Upper lobe of right lung (tissue), 1 donor: ENCODE results near the gene ZDHHC21. TPM values are rescaled to one million over a fixed set of nuclear protein-coding genes. Genes with fewer than 3 reads are reported as not detected.
A peak's percentile ranks its signal among the peaks of the same experiment; 100 is the strongest.

Source experiments
- ATAC-seq: fragments of 200-7000 bp; cut with Tn5 transposase; one replicate; pipeline ENCODE4 v1.9.1; 2020; ENCODE audit warnings: mild to moderate bottlenecking, moderate library complexity
- DNase-seq: peaks from one replicate; pipeline ENCODE4 v3.0.0-alpha.2; 2020
- H3K27ac ChIP-seq: fragments of 200-600 bp; one replicate; pipeline ENCODE4 v1.8.0; 2022
- H3K27me3 ChIP-seq: fragments of 200-600 bp; one replicate; pipeline ENCODE4 v1.8.0; 2022; ENCODE audit warnings: mild to moderate bottlenecking
- H3K36me3 ChIP-seq: fragments of 200-600 bp; one replicate; pipeline ENCODE4 v1.8.0; 2022
- H3K4me1 ChIP-seq: fragments of 200-600 bp; one replicate; pipeline ENCODE4 v1.8.0; 2022
- H3K4me3 ChIP-seq: fragments of 200-600 bp; one replicate; pipeline ENCODE4 v1.8.0; 2022; ENCODE audit warnings: mild to moderate bottlenecking
- H3K9me3 ChIP-seq: fragments of 200-600 bp; one replicate; pipeline ENCODE4 v1.8.0; 2022
- CTCF ChIP-seq: fragments of 200-600 bp; IDR thresholded peaks from one replicate; pipeline ENCODE4 v1.8.0; 2022; ENCODE audit warnings: antibody characterized with exemption
- intact Hi-C: fragments of 100-400 bp; cut with DNase I; formaldehyde crosslinking; loops from one replicate; pipeline ENCODE4 v1.11.0; 2022
- total RNA-seq: library from RNA; stranded (reverse); fragmentation: NEBNext Ultra II Directional; extraction: Animal tissue kit (Norgen Biotek cat#: 25700); gene quantifications from one replicate; pipeline ENCODE4 v1.2.1, GENCODE V29; 2021
- donor health status: DM: no; HTN: yes; CAD: no; lungs with severe emphysema.

ZDHHC21 gene
- total RNA-seq, 1 donor from 2014 or later = 20.7 TPM

GRCh38 chr9:14633906-14634565, 59.2 kb downstream of the ZDHHC21 start:
- no peak for TF ChIP-seq CTCF
- Histone ChIP-seq H3K27ac (no peak overlapping the region), H3K36me3 (no peaks in the 10 kb centered on the region), H3K4me1 (no peaks in the 10 kb centered on the region), H3K4me3 (no peak overlapping the region), H3K27me3 (no peaks in the 10 kb centered on the region), H3K9me3 (no peaks in the 10 kb centered on the region)
- intact Hi-C loops = no loop called here
- no peak for DNase-seq
- peak; percentile 25 for ATAC-seq

GRCh38 chr9:14633148-14633547, 60.1 kb downstream of the ZDHHC21 start:
- H3K36me3 ChIP-seq = no peaks in the 10 kb centered on the region
- intact Hi-C loops = no loop called here
- TF ChIP-seq CTCF = no peak
- H3K27ac ChIP-seq = no peak overlapping the region
- no peaks in the 10 kb centered on the region for H3K4me1 ChIP-seq
- ATAC-seq (peak; percentile 10), DNase-seq (no peak)
- H3K9me3 ChIP-seq = no peaks in the 10 kb centered on the region
- H3K27me3 ChIP-seq = no peaks in the 10 kb centered on the region
- no peak overlapping the region for H3K4me3 ChIP-seq

GRCh38 chr9:14627513-14627912, 65.7 kb downstream of the ZDHHC21 start:
- no peaks in the 10 kb centered on the region for H3K9me3 ChIP-seq
- intact Hi-C loops = no loop called here
- no peaks in the 10 kb centered on the region for H3K4me1 ChIP-seq
- ATAC-seq = no peak
- no peaks in the 10 kb centered on the region for H3K36me3 ChIP-seq
- no peak for TF ChIP-seq CTCF
- no peaks in the 10 kb centered on the region for H3K27me3 ChIP-seq
- H3K27ac ChIP-seq = no peak overlapping the region
- no peak for DNase-seq
- H3K4me3 ChIP-seq = no peak overlapping the region

GRCh38 chr9:14618836-14619420, 74.3 kb downstream of the ZDHHC21 start:
- H3K4me3 ChIP-seq = no peak overlapping the region
- H3K27ac ChIP-seq = no peak overlapping the region
- no peaks in the 10 kb centered on the region for H3K9me3 ChIP-seq
- intact Hi-C loops = loop anchor here (10.0 kb wide), 1 partner anchor 146 kb away; no protein-coding TSS in a partner anchor
- no peaks in the 10 kb centered on the region for H3K27me3 ChIP-seq
- H3K4me1 ChIP-seq = no peaks in the 10 kb centered on the region
- DNase-seq (no peak), ATAC-seq (no peak)
- no peak for TF ChIP-seq CTCF
- peaks cover 14% of the 10 kb centered on the region for H3K36me3 ChIP-seq

GRCh38 chr9:14616188-14616982, 76.8 kb downstream of the ZDHHC21 start:
- no peak overlapping the region for H3K4me3 ChIP-seq
- peaks cover 14% of the 10 kb centered on the region for H3K36me3 ChIP-seq
- no peaks in the 10 kb centered on the region for H3K4me1 ChIP-seq
- DNase-seq (no peak), ATAC-seq (peak; percentile 66)
- TF ChIP-seq CTCF = peak; percentile 74
- H3K27me3 ChIP-seq = no peaks in the 10 kb centered on the region
- no peak overlapping the region for H3K27ac ChIP-seq
- H3K9me3 ChIP-seq = no peaks in the 10 kb centered on the region
- intact Hi-C loops = loop anchor here (10.0 kb wide), 1 partner anchor 148 kb away; no protein-coding TSS in a partner anchor
